GM19043 (cell line): ENCODE results near the gene HMG20A.

Source experiments
- ATAC-seq: cut with Tn5 transposase; IDR thresholded peaks from one replicate; pipeline ENCODE4 v1.9.1; 2021; ENCODE audit warnings: low read depth; ENCODE audit not compliant: unreplicated experiment

HMG20A gene

GRCh38 chr15:77473328-77473727 is 52.6 kb downstream of the HMG20A start:
- ATAC-seq: no peak

DNA sequence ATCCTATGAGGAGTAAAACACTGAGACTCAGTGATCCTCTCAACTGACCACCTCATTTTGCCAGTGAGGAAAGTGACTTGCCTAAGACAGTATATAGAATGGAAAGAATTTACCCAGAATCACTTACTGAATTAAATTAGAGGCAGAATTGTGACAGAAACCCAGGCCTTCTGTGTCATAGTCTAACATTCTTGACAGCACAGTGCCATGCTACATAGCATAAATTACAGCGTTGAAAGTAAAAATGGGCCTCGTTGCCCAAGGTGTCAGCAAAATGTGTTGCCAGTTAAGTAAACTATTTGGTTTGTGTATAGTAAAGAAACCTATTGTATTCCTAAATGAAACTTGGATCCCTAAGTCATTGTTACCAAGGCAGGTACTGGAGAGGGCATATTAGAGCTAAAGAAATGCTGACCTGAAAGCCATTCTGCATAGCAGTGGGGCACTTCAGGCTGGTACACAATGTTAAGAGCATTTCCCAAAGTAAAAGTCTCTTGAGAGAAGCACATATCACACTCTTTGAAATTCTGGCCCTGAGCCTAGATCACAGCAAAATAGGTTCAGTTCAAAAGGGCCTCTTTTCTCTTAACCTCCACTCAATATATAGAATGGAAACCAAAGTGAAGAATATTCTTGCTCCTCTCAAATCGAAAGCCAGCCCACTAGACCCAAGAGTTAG is 53.8 kb downstream of the HMG20A start:
- no peak for ATAC-seq

DNA sequence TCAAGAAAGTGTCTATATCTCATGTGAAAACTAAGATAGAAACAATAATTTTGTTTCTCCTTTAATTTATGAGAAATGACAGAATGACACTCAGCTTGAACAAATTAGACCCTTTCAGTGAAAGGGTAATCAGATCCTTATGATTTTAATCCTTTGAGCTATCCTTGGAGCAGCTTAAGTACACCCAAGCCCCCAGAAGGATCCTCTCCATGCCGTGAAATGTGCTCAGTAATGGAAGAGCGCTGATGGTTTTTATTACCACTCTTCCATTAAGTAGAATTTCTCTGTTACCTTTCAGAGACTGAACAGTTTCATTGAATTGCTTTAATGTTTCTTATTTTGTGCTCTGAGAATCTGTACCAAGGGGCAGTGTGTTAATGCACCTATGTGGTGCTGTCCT is 54.3 kb downstream of the HMG20A start:
- ATAC-seq: no peak

DNA sequence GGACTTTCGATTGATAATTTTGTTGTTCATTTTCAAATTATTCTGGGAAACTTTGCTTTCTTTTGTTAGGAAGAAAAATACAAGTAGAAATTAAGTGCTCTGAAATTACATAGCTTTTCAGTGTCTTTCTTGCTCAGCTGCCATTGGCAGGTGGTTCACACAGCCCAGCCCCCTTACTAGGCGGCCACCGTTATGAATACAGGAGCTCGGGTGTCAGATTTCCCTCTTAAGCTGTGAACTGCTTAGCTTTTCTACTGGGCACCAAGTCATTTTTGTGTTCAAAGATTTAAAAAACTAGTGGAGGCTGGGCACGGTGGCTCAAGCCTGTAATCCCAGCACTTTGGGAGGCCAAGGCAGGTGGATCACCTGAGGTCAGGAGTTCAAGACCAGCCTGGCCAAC is 55.2 kb downstream of the HMG20A start:
- ATAC-seq: no peak

DNA sequence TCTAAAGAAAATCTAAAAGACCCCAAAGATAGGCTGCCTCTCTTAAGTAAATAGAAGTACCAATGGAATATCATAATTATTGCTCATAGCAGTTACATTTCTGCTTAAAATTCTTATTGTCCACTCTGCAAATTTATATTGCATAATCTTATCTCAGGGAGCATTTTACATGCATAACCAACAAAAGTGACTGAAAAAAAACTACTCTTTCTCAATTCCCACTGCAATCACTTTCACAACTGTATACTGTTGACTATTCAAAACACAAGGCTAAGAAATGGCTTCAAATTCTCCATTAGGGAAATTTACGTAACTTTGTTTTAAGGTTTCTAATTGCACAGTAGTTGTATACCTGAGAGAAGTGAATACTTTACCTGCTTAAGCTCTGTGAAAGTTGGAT is 56.3 kb downstream of the HMG20A start:
- no peak for ATAC-seq

DNA sequence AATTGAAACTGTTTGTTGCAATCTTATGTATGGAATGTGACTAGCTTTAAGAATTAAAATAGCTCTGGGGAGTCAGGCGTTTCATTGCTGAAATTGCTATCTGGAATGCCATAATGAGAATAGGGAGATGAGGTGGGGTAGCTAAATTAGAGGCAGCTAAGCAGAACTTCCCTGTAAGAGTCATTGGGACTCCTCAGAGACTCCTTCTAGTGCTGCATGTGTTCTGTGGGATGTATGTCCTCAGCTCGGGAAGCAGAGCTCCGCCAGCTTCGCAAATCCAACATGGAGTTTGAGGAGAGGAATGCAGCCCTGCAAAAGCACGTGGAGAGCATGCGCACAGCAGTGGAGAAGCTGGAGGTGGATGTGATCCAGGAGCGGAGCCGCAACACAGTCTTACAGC is 57.4 kb downstream of the HMG20A start:
- no peak for ATAC-seq

DNA sequence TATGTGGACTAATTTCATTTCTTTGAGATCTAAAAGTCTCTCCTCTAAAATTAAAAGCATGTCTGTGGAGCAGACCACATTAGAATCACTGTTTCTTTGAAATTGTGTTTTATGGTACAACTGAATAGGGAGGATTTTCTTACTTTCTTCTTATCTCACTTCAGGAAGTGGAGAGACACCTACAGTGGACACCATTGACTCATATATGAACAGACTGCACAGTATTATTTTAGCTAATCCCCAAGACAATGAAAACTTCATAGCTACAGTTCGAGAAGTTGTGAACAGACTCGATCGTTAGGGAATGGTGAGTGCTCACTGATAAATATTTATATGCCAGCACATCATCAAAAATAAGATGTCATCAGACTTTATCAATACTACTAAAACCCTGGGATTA is 58.3 kb downstream of the HMG20A start:
- no peak for ATAC-seq

DNA sequence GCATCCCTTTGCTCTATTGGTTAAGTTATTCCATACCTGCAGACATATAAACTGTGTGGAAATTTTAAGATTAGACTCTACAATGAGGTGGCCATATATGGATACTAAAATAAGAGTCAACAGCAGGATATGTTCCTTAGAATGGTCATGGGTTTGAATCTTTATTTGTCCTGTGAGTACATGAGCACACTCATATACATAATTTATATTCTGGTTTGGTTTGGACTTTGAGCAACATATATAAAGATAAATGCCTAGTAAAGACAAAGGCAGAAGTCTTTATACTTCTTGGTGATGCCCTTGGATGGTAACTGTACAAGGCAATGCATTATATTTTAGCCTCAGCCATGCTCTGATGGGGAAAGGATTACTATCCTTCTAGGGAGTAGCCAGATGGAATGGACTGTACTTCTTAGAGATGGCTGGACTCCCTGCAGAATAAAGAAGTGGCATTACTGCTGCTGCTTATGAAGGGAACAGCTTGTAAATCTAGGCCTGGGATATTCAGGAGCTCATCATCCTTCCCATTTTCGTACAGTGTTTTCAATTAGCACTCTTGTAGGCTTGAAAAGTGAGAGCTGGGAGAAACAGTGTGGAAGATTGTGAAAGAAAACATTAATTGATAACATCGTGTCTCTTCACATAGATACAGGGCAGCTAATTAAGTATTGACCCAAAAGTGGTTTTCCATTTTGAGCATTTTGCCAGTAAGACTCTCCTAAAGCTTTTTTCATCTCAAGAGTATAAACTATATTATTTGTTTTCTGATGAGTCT is 60.4 kb downstream of the HMG20A start:
- no peak for ATAC-seq

- no peak for ATAC-seq
Measured at GRCh38 chr15:77481670-77482069, 61.0 kb downstream of the HMG20A start.

- ATAC-seq: no peak
Measured at GRCh38 chr15:77482570-77482969, 61.9 kb downstream of the HMG20A start.

- ATAC-seq: no peak
Measured at GRCh38 chr15:77483425-77484140, 62.9 kb downstream of the HMG20A start.

DNA sequence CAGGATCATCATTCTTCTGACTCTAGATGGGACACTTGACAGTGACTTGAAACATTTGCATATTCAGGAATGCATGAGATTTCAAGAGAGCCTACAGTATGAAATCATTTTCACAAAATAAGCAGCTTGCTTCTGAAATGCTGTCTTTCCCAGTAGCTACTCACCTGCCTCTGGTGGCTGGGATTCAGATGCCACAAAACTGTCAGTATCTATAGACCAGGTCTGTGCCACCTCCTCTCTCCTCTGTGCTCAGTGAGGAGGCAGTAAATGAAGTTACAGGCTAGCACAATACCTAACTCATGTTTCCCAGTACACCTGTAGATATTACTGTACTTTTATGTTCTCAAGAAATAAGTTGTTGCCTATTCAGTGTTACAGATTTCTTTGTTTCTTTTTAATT is 64.3 kb downstream of the HMG20A start:
- ATAC-seq: no peak

GRCh38 chr15:77486542-77487468 is 66.1 kb downstream of the HMG20A start:
- ATAC-seq: no peak

GRCh38 chr15:77487469-77487842 is 66.8 kb downstream of the HMG20A start:
- ATAC-seq: no peak

DNA sequence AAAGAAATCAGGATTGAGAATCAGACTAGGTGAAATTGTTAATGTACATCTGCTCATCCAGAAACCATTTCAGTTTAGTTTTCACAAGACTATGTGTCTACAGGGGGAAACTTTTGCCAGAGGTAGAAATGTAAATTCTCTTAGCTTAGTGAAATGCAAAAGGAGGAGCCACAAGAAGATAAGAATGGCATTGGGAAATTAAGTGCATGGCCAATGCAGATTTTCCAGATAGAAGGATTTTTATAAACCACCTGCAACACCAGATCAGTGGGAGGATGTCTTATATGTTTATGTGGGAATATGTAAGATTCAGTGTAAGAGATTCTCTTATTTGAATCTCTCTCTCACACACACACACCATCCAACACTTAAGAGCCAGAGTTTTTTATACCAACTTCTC is 67.2 kb downstream of the HMG20A start:
- no peak for ATAC-seq

DNA sequence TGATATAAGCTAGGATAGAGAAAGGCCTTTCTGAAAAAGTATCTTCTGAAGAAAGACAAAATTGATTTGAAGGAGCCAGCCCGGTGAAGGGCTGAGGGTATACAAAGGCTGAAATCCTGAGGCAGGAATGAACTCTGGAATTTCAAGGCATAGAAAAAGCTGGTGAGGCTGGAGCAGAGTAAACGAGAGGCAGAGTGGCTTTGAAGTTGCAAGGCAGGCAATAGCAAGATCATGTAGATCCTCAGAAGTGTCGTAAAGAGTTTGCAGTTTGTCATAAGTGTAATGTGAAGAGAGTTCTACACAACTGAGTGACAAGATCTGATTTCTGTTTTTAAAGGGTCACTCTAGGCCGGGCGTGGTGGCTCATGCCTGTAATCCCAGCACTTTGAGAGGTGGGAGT is 69.0 kb downstream of the HMG20A start:
- no peak for ATAC-seq

- no peak for ATAC-seq
Measured at GRCh38 chr15:77493324-77493907, 72.7 kb downstream of the HMG20A start.

GRCh38 chr15:77494073-77494867 is 73.6 kb downstream of the HMG20A start:
- no peak for ATAC-seq

DNA sequence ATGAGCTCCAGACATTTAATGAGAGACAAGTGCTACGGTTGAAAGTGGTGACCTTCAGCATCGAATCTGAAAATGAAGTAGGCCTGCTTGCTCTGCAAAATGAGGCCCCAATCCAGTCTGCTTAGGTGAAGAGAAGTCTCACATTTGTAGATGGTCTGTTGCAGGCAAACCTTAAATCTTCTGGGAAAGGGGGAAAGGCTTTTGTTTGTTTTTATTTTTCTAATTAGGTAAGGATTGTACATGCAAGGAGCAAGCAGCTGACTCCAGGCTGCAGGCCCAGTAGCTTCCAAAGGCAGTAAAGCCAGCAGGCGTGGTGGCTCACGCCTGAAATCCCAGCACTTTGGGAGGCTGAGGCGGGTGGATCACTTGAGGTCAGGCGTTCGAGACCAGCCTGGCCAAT is 74.3 kb downstream of the HMG20A start:
- no peak for ATAC-seq
